GM19043 (cell line): Measurements from ENCODE around the gene CCDC174.
A peak's percentile ranks its signal among the peaks of the same experiment; 100 is the strongest.

Experiments
- ATAC-seq: cut with Tn5 transposase; IDR thresholded peaks from one replicate; pipeline ENCODE4 v1.9.1; 2021; ENCODE audit warnings: low read depth; ENCODE audit not compliant: unreplicated experiment

CCDC174 gene

GRCh38 chr3:14698601-14699244, 47.2 kb downstream of the CCDC174 start:
- ATAC-seq = no peak

GRCh38 chr3:14699643-14700042, 48.1 kb downstream of the CCDC174 start:
- no peak for ATAC-seq

- no peak for ATAC-seq
Measured at GRCh38 chr3:14700891-14701290, 49.3 kb downstream of the CCDC174 start.

GRCh38 chr3:14701676-14702075, 50.1 kb downstream of the CCDC174 start:
- no peak for ATAC-seq

- ATAC-seq = no peak
Measured at GRCh38 chr3:14703128-14703750, 51.7 kb downstream of the CCDC174 start.

- ATAC-seq = no peak
Measured at GRCh38 chr3:14703791-14704190, 52.2 kb downstream of the CCDC174 start.

- no peak for ATAC-seq
Measured at GRCh38 chr3:14706096-14706495, 54.5 kb downstream of the CCDC174 start.

GRCh38 chr3:14716591-14716990, 65.0 kb downstream of the CCDC174 start:
- ATAC-seq = no peak

- ATAC-seq = no peak
Measured at GRCh38 chr3:14717307-14717706, 65.7 kb downstream of the CCDC174 start.

GRCh38 chr3:14718539-14718938, 67.0 kb downstream of the CCDC174 start:
- ATAC-seq = peak; percentile 52

- peak; percentile 36 for ATAC-seq
Measured at GRCh38 chr3:14719006-14719405, 67.4 kb downstream of the CCDC174 start.

GRCh38 chr3:14721126-14721864, 69.7 kb downstream of the CCDC174 start:
- no peak for ATAC-seq
